HepG2 (cell line): ENCODE measurements around the gene SDR42E2. TPM values are rescaled to one million over a fixed set of nuclear protein-coding genes. Genes with fewer than 3 reads are reported as not detected.

Experiments used
- CBX2 ChIP-seq, 2 experiments: fragments of 200-600 bp in 1 of 2; sonication (generic); formaldehyde crosslinking in 1 of 2; IDR thresholded peaks; 2 replicates each; pipeline versions ENCODE4 v1.7.0 to v1.8.1; 2018 to 2022; ENCODE audit warnings: low read depth in 2 of 2, low read length in 1 of 2, mild to moderate bottlenecking in 1 of 2, missing genetic modification reagents in 1 of 2
- MEF2D ChIP-seq: sonication (generic); formaldehyde crosslinking; IDR thresholded peaks from 2 replicates; pipeline ENCODE4 v1.5.1; 2020; ENCODE audit warnings: mild to moderate bottlenecking, missing genetic modification reagents
- NRL ChIP-seq: sonication (generic); formaldehyde crosslinking; IDR thresholded peaks from 2 replicates; pipeline ENCODE4 v1.5.0; 2020; ENCODE audit warnings: missing genetic modification reagents, mild to moderate bottlenecking, moderate library complexity, borderline replicate concordance
- SOX5 ChIP-seq: IDR thresholded peaks from 2 replicates; pipeline ENCODE4 v1.6.1; 2016; ENCODE audit warnings: borderline replicate concordance
- SRY ChIP-seq: sonication (generic); formaldehyde crosslinking; IDR thresholded peaks from 2 replicates; pipeline ENCODE4 v1.8.0; 2022; ENCODE audit warnings: mild to moderate bottlenecking, missing genetic modification reagents
- ZBTB3 ChIP-seq: sonication (generic); formaldehyde crosslinking; IDR thresholded peaks from 2 replicates; pipeline ENCODE4 v1.4.0; 2020; ENCODE audit warnings: low read depth, mild to moderate bottlenecking, moderate library complexity, missing genetic modification reagents, borderline replicate concordance
- ZFP36 ChIP-seq: fragments of 150-350 bp; IDR thresholded peaks from 2 replicates; pipeline ENCODE4 v1.6.1; 2018; ENCODE audit warnings: borderline replicate concordance, low read length, low read depth; ENCODE audit not compliant: partially characterized antibody
- ZFP82 ChIP-seq: sonication (generic); formaldehyde crosslinking; IDR thresholded peaks from 2 replicates; pipeline ENCODE4 v1.5.1; 2020; ENCODE audit warnings: mild to moderate bottlenecking, missing genetic modification reagents, borderline replicate concordance
- ZSCAN21 ChIP-seq: sonication (generic); formaldehyde crosslinking; IDR thresholded peaks from 2 replicates; pipeline ENCODE4 v1.8.0; 2022; ENCODE audit warnings: mild to moderate bottlenecking, missing genetic modification reagents, moderate library complexity, borderline replicate concordance
- polyA plus RNA-seq, 8 experiments: library from polyadenylated mRNA; depleted of rRNA in 3 of 8; stranded (reverse) in 7 of 8; unstranded in 1 of 8; fragments of >200 nt; fragmentation: Illumina TruSeq in 4 of 8; extraction: Trizol in 4 of 8; gene quantifications; 2 replicates each; pipeline versions ENCODE4 v1.2.1 to v1.2.3, GENCODE V29; 2011 to 2016; ENCODE audit warnings: low read depth in 4 of 8, missing spikeins in 1 of 8, mixed read lengths in 1 of 8; ENCODE audit not compliant: insufficient read depth in 1 of 8
- total RNA-seq, 5 experiments: library from RNA; depleted of rRNA; stranded (reverse); fragments of >200 nt; fragmentation: Illumina TruSeq; extraction: Trizol; gene quantifications; 2 replicates each; pipeline ENCODE4 v1.2.3, GENCODE V29; 2016; ENCODE audit warnings: low read depth in 1 of 5
- TF ChIP-seq, protein P1 (sequence below): sonication (generic); formaldehyde crosslinking; IDR thresholded peaks from 2 replicates; pipeline ENCODE4 v1.5.0; 2020; ENCODE audit warnings: mild to moderate bottlenecking, missing genetic modification reagents
- TF ChIP-seq, protein P2 (sequence below): fragments of 450-650 bp; IDR thresholded peaks from 2 replicates; pipeline ENCODE4 v1.6.1; 2016
- TF ChIP-seq, protein P3 (sequence below): sonication (generic); formaldehyde crosslinking; IDR thresholded peaks from 2 replicates; pipeline ENCODE4 v1.5.0; 2020; ENCODE audit warnings: mild to moderate bottlenecking, missing genetic modification reagents
- TF ChIP-seq, protein P4 (sequence below): sonication (generic); formaldehyde crosslinking; IDR thresholded peaks from 2 replicates; pipeline ENCODE4 v1.4.0; 2020; ENCODE audit warnings: missing genetic modification reagents, mild to moderate bottlenecking, borderline replicate concordance
- TF ChIP-seq, protein P5 (sequence below): sonication (generic); formaldehyde crosslinking; conservative IDR thresholded peaks from 2 replicates; pipeline ENCODE4 v1.8.1; 2023; ENCODE audit warnings: missing genetic modification reagents

The SDR42E2 gene
- total and polyA plus RNA-seq, 2 of the 13 experiments (the other 11 are each of a cell fraction or from before 2014, with no cell fraction given), result 0.05 to 0.11 TPM

DNA sequence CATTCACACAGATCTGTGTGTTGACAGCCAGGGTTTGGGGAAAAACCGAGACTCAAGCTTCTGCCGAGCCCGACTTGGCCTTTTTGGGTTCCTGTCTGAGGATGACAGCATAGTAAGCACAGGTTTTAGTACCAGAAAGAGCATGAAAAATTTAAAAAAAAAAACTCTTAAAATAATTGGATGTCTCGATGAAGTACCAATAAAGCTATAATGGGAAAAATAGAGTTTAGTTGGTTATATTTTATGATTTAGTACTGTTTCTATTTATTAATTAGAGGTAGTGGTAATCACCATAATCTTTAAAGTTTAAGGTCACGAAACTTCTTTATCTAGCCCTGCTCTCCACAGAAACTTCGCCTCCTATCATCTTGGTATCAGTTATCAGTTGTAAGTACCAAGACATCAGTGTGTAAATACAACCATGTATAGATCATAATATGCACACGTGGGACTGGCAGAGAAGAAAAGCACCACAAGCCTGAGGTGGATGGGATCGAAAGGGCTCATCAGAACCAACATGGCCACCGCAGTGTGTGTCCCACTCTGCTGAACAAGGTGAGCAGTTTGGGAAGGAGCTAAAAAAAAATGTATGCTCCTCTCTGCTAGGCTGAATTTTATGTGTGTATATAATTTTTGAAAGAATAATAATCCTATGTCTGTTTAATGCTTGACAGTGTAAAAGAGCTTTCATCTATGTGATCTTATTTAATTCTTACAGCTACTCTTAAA, 29.4 kb downstream of the SDR42E2 start (continued):
- TF ChIP-seq, protein P1, sequence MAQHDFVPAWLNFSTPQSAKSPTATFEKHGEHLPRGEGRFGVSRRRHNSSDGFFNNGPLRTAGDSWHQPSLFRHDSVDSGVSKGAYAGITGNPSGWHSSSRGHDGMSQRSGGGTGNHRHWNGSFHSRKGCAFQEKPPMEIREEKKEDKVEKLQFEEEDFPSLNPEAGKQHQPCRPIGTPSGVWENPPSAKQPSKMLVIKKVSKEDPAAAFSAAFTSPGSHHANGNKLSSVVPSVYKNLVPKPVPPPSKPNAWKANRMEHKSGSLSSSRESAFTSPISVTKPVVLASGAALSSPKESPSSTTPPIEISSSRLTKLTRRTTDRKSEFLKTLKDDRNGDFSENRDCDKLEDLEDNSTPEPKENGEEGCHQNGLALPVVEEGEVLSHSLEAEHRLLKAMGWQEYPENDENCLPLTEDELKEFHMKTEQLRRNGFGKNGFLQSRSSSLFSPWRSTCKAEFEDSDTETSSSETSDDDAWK (CRISPR knock-in tag), result no peak
- TF ChIP-seq, protein P2, sequence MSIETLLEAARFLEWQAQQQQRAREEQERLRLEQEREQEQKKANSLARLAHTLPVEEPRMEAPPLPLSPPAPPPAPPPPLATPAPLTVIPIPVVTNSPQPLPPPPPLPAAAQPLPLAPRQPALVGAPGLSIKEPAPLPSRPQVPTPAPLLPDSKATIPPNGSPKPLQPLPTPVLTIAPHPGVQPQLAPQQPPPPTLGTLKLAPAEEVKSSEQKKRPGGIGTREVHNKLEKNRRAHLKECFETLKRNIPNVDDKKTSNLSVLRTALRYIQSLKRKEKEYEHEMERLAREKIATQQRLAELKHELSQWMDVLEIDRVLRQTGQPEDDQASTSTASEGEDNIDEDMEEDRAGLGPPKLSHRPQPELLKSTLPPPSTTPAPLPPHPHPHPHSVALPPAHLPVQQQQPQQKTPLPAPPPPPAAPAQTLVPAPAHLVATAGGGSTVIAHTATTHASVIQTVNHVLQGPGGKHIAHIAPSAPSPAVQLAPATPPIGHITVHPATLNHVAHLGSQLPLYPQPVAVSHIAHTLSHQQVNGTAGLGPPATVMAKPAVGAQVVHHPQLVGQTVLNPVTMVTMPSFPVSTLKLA, result no peak; the same call in 1 of the 2 replicates
- no peak for TF ChIP-seq MEF2D (CRISPR knock-in tag)
- TF ChIP-seq ZFP82 (CRISPR knock-in tag), result no peak
- TF ChIP-seq, protein P3, sequence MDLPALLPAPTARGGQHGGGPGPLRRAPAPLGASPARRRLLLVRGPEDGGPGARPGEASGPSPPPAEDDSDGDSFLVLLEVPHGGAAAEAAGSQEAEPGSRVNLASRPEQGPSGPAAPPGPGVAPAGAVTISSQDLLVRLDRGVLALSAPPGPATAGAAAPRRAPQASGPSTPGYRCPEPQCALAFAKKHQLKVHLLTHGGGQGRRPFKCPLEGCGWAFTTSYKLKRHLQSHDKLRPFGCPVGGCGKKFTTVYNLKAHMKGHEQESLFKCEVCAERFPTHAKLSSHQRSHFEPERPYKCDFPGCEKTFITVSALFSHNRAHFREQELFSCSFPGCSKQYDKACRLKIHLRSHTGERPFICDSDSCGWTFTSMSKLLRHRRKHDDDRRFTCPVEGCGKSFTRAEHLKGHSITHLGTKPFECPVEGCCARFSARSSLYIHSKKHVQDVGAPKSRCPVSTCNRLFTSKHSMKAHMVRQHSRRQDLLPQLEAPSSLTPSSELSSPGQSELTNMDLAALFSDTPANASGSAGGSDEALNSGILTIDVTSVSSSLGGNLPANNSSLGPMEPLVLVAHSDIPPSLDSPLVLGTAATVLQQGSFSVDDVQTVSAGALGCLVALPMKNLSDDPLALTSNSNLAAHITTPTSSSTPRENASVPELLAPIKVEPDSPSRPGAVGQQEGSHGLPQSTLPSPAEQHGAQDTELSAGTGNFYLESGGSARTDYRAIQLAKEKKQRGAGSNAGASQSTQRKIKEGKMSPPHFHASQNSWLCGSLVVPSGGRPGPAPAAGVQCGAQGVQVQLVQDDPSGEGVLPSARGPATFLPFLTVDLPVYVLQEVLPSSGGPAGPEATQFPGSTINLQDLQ (CRISPR knock-in tag), result no peak
- TF ChIP-seq, protein P4, sequence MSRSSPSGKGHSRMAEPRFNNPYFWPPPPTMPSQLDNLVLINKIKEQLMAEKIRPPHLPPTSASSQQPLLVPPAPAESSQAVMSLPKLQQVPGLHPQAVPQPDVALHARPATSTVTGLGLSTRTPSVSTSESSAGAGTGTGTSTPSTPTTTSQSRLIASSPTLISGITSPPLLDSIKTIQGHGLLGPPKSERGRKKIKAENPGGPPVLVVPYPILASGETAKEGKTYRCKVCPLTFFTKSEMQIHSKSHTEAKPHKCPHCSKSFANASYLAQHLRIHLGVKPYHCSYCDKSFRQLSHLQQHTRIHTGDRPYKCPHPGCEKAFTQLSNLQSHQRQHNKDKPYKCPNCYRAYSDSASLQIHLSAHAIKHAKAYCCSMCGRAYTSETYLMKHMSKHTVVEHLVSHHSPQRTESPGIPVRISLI, result peak; percentile 38; the same call in 1 of the 2 replicates
- peak; percentile 80; the same call in 1 of the 2 replicates for TF ChIP-seq SRY (CRISPR knock-in tag)
- TF ChIP-seq, protein P5, sequence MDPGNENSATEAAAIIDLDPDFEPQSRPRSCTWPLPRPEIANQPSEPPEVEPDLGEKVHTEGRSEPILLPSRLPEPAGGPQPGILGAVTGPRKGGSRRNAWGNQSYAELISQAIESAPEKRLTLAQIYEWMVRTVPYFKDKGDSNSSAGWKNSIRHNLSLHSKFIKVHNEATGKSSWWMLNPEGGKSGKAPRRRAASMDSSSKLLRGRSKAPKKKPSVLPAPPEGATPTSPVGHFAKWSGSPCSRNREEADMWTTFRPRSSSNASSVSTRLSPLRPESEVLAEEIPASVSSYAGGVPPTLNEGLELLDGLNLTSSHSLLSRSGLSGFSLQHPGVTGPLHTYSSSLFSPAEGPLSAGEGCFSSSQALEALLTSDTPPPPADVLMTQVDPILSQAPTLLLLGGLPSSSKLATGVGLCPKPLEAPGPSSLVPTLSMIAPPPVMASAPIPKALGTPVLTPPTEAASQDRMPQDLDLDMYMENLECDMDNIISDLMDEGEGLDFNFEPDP, result no peak
- TF ChIP-seq ZSCAN21 (CRISPR knock-in tag), result 0 out of 2 replicates have a peak, but pooled peaks have one; percentile 2
- 0 out of 2 replicates have a peak, but pooled peaks have one; percentile 41 for TF ChIP-seq CBX2 (IDR thresholded peaks at IDR 0.05; ENCODE audit: low read depth, low read length)
- TF ChIP-seq CBX2 (CRISPR knock-in tag; IDR thresholded peaks at IDR 0.05; ENCODE audit: low read depth), result no peak
- TF ChIP-seq ZBTB3, result no peak
- no peak for TF ChIP-seq SOX5 (CRISPR knock-in tag)
- no peak for TF ChIP-seq ZFP36
- TF ChIP-seq NRL (CRISPR knock-in tag), result no peak
